B cell (primary cell): Measurements from ENCODE around the gene UACA. TPM values are rescaled to one million over a fixed set of nuclear protein-coding genes. Genes with fewer than 3 reads are reported as not detected.
"Not testable (repeated sequence)": the region's sequence is repeated elsewhere in the genome, so short reads cannot be mapped to it uniquely, and the experiment has no call there.

Experiments used
- ATAC-seq: fragments of 200-7000 bp; cut with Tn5 transposase; one replicate; pipeline ENCODE4 v1.10.0; 2021; ENCODE audit warnings: low read depth, mild to moderate bottlenecking, moderate number of reproducible peaks, moderate library complexity
- CTCF ChIA-PET: fragments of 350-600 bp; sonication (Branson Sonifier 250); formaldehyde crosslinking; loops from one replicate; lab custom pipeline; 2021; ENCODE audit warnings: antibody characterized with exemption, inconsistent platforms; lab: Charles Lee
- POLR2A ChIA-PET: fragments of 350-600 bp; sonication (Branson Sonifier 250); formaldehyde crosslinking; loops from one replicate; lab custom pipeline; 2021; ENCODE audit warnings: antibody characterized with exemption; lab: Charles Lee
- DNase-seq: peaks from one replicate; pipeline ENCODE4 v3.0.0; 2013
- H2AFZ ChIP-seq: 2 replicates; pipeline ENCODE4 v1.6.1; 2012; ENCODE audit warnings: mild to moderate bottlenecking, low read depth, low read length; ENCODE audit not compliant: insufficient read depth, poor library complexity, severe bottlenecking
- H3K27ac ChIP-seq, 2 donors: 1 replicate in 1 of 2; 2 replicates in 1 of 2; pipeline ENCODE4 v1.5.1; 2012 to 2013; ENCODE audit warnings: low read length in 2 of 2, mild to moderate bottlenecking in 2 of 2, moderate library complexity in 1 of 2
- H3K27me3 ChIP-seq, 4 experiments: fragments of 200-600 bp in 1 of 4; sonication (generic) in 1 of 4; replicated peaks in 1 of 4; 1 replicate in 2 of 4; 2 replicates in 2 of 4; pipeline versions ENCODE4 v1.6.1 to v1.7.0; 2013 to 2016; ENCODE audit warnings: low read length in 3 of 4, mild to moderate bottlenecking in 2 of 4, mixed read lengths in 1 of 4, moderate library complexity in 1 of 4; ENCODE audit not compliant: insufficient read depth in 4 of 4, control insufficient read depth in 3 of 4; ENCODE audit errors: control extremely low read depth in 1 of 4
- H3K36me3 ChIP-seq, 2 experiments: replicated peaks in 1 of 2; 1 replicate in 1 of 2; 2 replicates in 1 of 2; pipeline versions ENCODE4 v1.6.1 to v1.7.1; 2013; ENCODE audit warnings: low read length in 1 of 2; ENCODE audit not compliant: insufficient read depth in 2 of 2, control insufficient read depth in 1 of 2; ENCODE audit errors: control extremely low read depth in 1 of 2, extremely low read depth in 1 of 2
- H3K4me1 ChIP-seq, 2 donors: fragments of 200-600 bp in 1 of 2; sonication (generic) in 1 of 2; 1 replicate in 1 of 2; 2 replicates in 1 of 2; pipeline versions ENCODE4 v1.5.1 to v1.6.1; 2013 to 2017; ENCODE audit warnings: low read length in 2 of 2; ENCODE audit not compliant: control insufficient read depth in 2 of 2, insufficient read depth in 2 of 2
- H3K4me2 ChIP-seq: replicated peaks from 2 replicates; pipeline ENCODE3; 2012; ENCODE audit warnings: mild to moderate bottlenecking, low read depth, low read length; ENCODE audit not compliant: poor library complexity, severe bottlenecking
- H3K4me3 ChIP-seq, 5 experiments: fragments of 200-600 bp in 1 of 5; sonication (generic) in 1 of 5; 1 replicate in 3 of 5; 2 replicates in 2 of 5; pipeline versions ENCODE4 v1.5.1 to v1.7.0; 2011 to 2016; ENCODE audit warnings: low read length in 4 of 5, mild to moderate bottlenecking in 4 of 5, low read depth in 2 of 5, control low read depth in 1 of 5, moderate library complexity in 1 of 5; ENCODE audit not compliant: insufficient read depth in 1 of 5; ENCODE audit errors: control extremely low read depth in 1 of 5, extremely low read depth in 1 of 5
- H3K79me2 ChIP-seq: fragments of 200-600 bp; sonication (generic); one replicate; pipeline ENCODE4 v1.6.0; 2016; ENCODE audit warnings: low read length; ENCODE audit not compliant: control insufficient read depth, insufficient read depth
- H3K9ac ChIP-seq: fragments of 200-600 bp; sonication (generic); 2 replicates; pipeline ENCODE4 v1.6.1; 2017; ENCODE audit warnings: mild to moderate bottlenecking, low read length, moderate library complexity
- H3K9me3 ChIP-seq, 3 donors: one replicate each; pipeline versions ENCODE4 v1.6.1 to v1.7.1; 2013; ENCODE audit warnings: low read length in 2 of 3; ENCODE audit not compliant: control insufficient read depth in 2 of 3, insufficient read depth in 1 of 3; ENCODE audit errors: control extremely low read depth in 1 of 3
- H4K20me1 ChIP-seq: 2 replicates; pipeline ENCODE4 v1.6.0; 2012; ENCODE audit warnings: mild to moderate bottlenecking, low read length; ENCODE audit not compliant: insufficient read depth, control insufficient read depth, poor library complexity, severe bottlenecking
- H3K27ac Mint-ChIP-seq: one replicate; pipeline ENCODE4 v1.8.0; 2021; ENCODE audit warnings: mixed read lengths
- H3K27me3 Mint-ChIP-seq: one replicate; pipeline ENCODE4 v1.8.0; 2021; ENCODE audit warnings: mixed read lengths
- H3K4me1 Mint-ChIP-seq: one replicate; pipeline ENCODE4 v1.8.0; 2021; ENCODE audit warnings: mixed read lengths
- H3K4me3 Mint-ChIP-seq: one replicate; pipeline ENCODE4 v1.8.0; 2021; ENCODE audit warnings: mixed read lengths
- H3K9me3 Mint-ChIP-seq: one replicate; pipeline ENCODE4 v1.8.0; 2022; ENCODE audit warnings: mixed read lengths; ENCODE audit not compliant: insufficient read depth
- EZH2 ChIP-seq: IDR thresholded peaks from 2 replicates; pipeline ENCODE4 v1.6.1; 2012; ENCODE audit warnings: borderline replicate concordance, low read depth, mild to moderate bottlenecking, moderate library complexity, low read length; ENCODE audit not compliant: insufficient read depth, poor library complexity, severe bottlenecking
- WGBS: methylation state at CpG from one replicate; pipeline ENCODE4 v1.1.5; 2013; ENCODE audit warnings: missing lambda C conversion rate; ENCODE audit not compliant: insufficient coverage; 5-methylcytosine and 5-hydroxymethylcytosine counted together
- intact Hi-C: fragments of 100-400 bp; cut with micrococcal nuclease; formaldehyde crosslinking; loops from one replicate; pipeline ENCODE4 v1.10.0; 2022
- polyA plus RNA-seq: library from polyadenylated mRNA; depleted of rRNA; stranded (reverse); fragments of >200 nt; gene quantifications from 2 replicates; pipeline ENCODE4 v1.2.3, GENCODE V29; 2012
- total RNA-seq, 2 donors: library from RNA; stranded (reverse); fragments of 120-200 nt in 1 of 2; gene quantifications; 1 replicate in 1 of 2; 2 replicates in 1 of 2; pipeline versions ENCODE4 v1.2.3 to v1.2.4, GENCODE V29; 2013 to 2022
- TF ChIP-seq, protein P1 (sequence below): fragments of 200-600 bp; IDR thresholded peaks from one replicate; pipeline ENCODE4 v1.8.0; 2022; ENCODE audit warnings: antibody characterized with exemption, mild to moderate bottlenecking

The UACA gene
- total and polyA plus RNA-seq, 2 donors (not counting 1 experiment from before 2014, with no cell fraction given): 2.7 to 3.3 TPM

DNA sequence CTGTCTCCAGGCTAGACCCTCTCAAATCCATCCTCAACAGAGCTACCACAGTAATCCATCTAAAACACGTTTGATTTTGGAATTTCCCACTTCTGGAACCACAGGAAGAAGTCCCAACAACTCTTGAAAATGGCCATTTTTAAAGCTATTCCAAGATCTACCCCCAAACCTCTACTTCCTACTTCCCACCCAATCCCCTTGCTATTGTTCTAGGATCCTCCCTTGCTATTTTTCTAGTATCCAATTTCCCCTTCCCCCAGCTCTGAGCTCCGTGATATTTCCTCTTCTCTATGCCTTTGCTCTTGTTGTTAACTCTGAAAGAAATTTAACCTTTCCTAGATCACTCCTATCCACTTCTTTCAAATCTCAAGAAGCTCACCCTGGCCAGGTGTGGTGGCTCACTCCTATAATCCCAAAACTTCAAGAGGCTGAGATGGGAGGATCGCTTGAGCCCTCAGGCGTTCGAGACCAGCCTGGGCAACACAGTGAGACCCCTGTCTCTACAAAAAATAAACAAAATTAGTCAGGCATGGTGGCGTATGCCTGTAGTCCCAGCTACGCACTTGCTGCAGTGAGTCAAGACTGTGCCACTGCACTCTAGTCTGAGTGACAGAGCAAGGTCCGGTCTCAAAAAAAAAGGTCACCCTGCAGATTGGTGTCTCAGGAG lies 13.0 kb downstream of the UACA start:
- no peaks in the 10 kb centered on the region for H3K9me3 ChIP-seq
- no peak overlapping the region for H3K27ac Mint-ChIP-seq
- no peaks in the 10 kb centered on the region for H3K79me2 ChIP-seq
- H3K36me3 ChIP-seq: no peaks in the 10 kb centered on the region
- no peak for ATAC-seq
- no peak overlapping the region for H3K9ac ChIP-seq
- POLR2A ChIA-PET: no interaction called here
- H2AFZ ChIP-seq: no peak overlapping the region
- H3K4me1 ChIP-seq: peaks cover 11 to 12% of the 10 kb centered on the region in 2 donors
- H3K27me3 Mint-ChIP-seq: peaks cover 12% of the 10 kb centered on the region
- no peaks in the 10 kb centered on the region for H4K20me1 ChIP-seq
- no peak overlapping the region for H3K4me2 ChIP-seq
- intact Hi-C loops: no loop called here
- peaks cover 15% of the 10 kb centered on the region for H3K4me1 Mint-ChIP-seq
- no peak for DNase-seq
- WGBS: 91% methylated on average over 6 of the region's 8 CpGs
- no peak overlapping the region for H3K27ac ChIP-seq
- no peaks in the 10 kb centered on the region for H3K27me3 ChIP-seq
- CTCF ChIA-PET: interaction anchor here (0.7 to 1.2 kb wide), 3 partner anchors 28 to 283 kb away, joined by 3 read pairs; no protein-coding TSS in a partner anchor
- H3K4me3 ChIP-seq: no peak overlapping the region
- no peak for TF ChIP-seq EZH2
- TF ChIP-seq, protein P1, sequence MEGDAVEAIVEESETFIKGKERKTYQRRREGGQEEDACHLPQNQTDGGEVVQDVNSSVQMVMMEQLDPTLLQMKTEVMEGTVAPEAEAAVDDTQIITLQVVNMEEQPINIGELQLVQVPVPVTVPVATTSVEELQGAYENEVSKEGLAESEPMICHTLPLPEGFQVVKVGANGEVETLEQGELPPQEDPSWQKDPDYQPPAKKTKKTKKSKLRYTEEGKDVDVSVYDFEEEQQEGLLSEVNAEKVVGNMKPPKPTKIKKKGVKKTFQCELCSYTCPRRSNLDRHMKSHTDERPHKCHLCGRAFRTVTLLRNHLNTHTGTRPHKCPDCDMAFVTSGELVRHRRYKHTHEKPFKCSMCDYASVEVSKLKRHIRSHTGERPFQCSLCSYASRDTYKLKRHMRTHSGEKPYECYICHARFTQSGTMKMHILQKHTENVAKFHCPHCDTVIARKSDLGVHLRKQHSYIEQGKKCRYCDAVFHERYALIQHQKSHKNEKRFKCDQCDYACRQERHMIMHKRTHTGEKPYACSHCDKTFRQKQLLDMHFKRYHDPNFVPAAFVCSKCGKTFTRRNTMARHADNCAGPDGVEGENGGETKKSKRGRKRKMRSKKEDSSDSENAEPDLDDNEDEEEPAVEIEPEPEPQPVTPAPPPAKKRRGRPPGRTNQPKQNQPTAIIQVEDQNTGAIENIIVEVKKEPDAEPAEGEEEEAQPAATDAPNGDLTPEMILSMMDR: no peak
- no peaks in the 10 kb centered on the region for H3K9me3 Mint-ChIP-seq
- no peak overlapping the region for H3K4me3 Mint-ChIP-seq

DNA sequence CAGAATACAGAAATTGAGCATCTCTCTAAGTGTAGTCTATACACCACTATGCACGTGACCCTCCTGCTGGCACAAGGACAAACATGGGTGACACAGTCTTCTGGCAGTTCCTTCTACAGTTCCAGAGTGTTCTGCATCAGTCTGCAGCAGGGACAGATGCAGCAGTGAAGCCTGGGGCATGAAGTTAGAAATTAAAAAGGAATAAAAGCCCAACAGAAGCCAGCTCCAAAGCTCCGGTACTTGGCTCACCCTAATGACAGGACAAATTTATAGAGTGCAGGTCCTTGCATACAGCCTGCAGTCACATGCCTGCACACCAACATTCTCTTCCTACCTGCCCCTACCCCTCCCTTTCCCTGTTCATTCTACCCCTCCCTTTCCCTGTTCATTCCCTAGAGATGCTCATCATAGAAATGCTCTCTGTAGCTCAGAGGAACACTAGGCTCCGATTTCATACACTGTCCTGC lies 15.0 kb downstream of the UACA start:
- ChIA-PET CTCF (no interaction called here), POLR2A (no interaction called here)
- no peak overlapping the region for H3K27ac ChIP-seq
- ATAC-seq (no peak), DNase-seq (no peak)
- Mint-ChIP-seq H3K4me1 (peaks cover 15% of the 10 kb centered on the region), H3K27me3 (peaks cover 18% of the 10 kb centered on the region), H3K27ac (no peak overlapping the region), H3K9me3 (no peaks in the 10 kb centered on the region), H3K4me3 (no peak overlapping the region)
- H3K4me3 ChIP-seq: no peak overlapping the region
- peaks cover 11 to 12% of the 10 kb centered on the region in 2 donors for H3K4me1 ChIP-seq
- H2AFZ ChIP-seq: no peak overlapping the region
- no peaks in the 10 kb centered on the region for H3K79me2 ChIP-seq
- H3K4me2 ChIP-seq: no peak overlapping the region
- no peaks in the 10 kb centered on the region for H3K27me3 ChIP-seq
- H3K36me3 ChIP-seq: no peaks in the 10 kb centered on the region
- no peak for TF ChIP-seq EZH2
- TF ChIP-seq, protein P1: no peak
- intact Hi-C loops: no loop called here
- H4K20me1 ChIP-seq: no peaks in the 10 kb centered on the region
- H3K9ac ChIP-seq: no peak overlapping the region
- H3K9me3 ChIP-seq: no peaks in the 10 kb centered on the region
- WGBS: 27% methylated on average over 2 of the region's 3 CpGs

DNA sequence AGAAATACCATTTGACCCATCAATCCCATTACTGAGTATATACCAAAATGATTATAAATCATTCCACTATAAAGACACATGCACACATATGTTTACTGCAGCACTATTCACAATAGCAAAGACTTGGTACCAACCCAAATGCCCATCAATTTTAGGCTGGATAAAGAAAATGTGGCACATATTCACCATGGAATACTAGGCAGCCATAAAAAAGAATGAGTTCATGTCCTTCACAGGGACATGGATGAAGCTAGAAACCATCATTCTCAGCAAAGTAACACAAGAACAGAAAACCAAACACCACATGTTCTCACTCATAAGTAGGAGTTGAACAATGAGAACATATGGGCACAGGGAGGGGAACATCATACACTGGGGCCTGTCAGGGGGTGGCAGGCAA lies 16.8 kb downstream of the UACA start:
- H3K79me2 ChIP-seq, H3K9me3 ChIP-seq, DNase-seq, H2AFZ ChIP-seq, ATAC-seq, H3K4me2 ChIP-seq, H3K4me3 Mint-ChIP-seq, H3K9ac ChIP-seq, CTCF ChIA-PET, H3K36me3 ChIP-seq, H3K27me3 ChIP-seq, H3K9me3 Mint-ChIP-seq, H3K27ac Mint-ChIP-seq, intact Hi-C loops, H3K4me3 ChIP-seq, H4K20me1 ChIP-seq, H3K4me1 ChIP-seq, POLR2A ChIA-PET, H3K27ac ChIP-seq: not testable (repeated sequence)
- H3K4me1 Mint-ChIP-seq: peaks cover 12% of the 10 kb centered on the region
- H3K27me3 Mint-ChIP-seq: peaks cover 13% of the 10 kb centered on the region
